B cell (primary cell): ENCODE results near the gene VSIG10. TPM values are rescaled to one million over a fixed set of nuclear protein-coding genes. Genes with fewer than 3 reads are reported as not detected.

Experiments
- polyA plus RNA-seq: library from polyadenylated mRNA; depleted of rRNA; stranded (reverse); fragments of >200 nt; gene quantifications from 2 replicates; pipeline ENCODE4 v1.2.3, GENCODE V29; 2012
- small RNA-seq: library from RNA; depleted of rRNA; stranded (forward); fragments of <200 nt; gene quantifications from one replicate; pipeline ENCODE3, GENCODE V24; 2012; ENCODE audit warnings: low replicate concordance, low read depth; ENCODE audit not compliant: insufficient read length
- total RNA-seq, 2 donors: library from RNA; stranded (reverse); fragments of 120-200 nt in 1 of 2; gene quantifications; 1 replicate in 1 of 2; 2 replicates in 1 of 2; pipeline versions ENCODE4 v1.2.3 to v1.2.4, GENCODE V29; 2013 to 2022

VSIG10 gene
- total and polyA plus RNA-seq, 2 donors (not counting 1 experiment from before 2014, with no cell fraction given): 0.34 to 2.6 TPM

Small RNA genes within 50 kb of the gene (small RNA-seq; reads per million reads assigned to genes)
- not detected for gene AC131159.1

Other genes starting within 250 kb of the VSIG10 start
- gene KSR2, start 135.0 kb downstream of the VSIG10 start, total RNA-seq: not detected in 2 replicates
- gene KSR2, start 135.0 kb downstream of the VSIG10 start, polyA plus RNA-seq: not detected in 2 replicates
- 15.0 and 22.7 TPM in 2 replicates for gene RFC5, start 87.3 kb downstream of the VSIG10 start, total RNA-seq
- gene RFC5, start 87.3 kb downstream of the VSIG10 start, polyA plus RNA-seq: 20.0 and 23.2 TPM in 2 replicates
- gene WSB2, start 42.8 kb downstream of the VSIG10 start, total RNA-seq: 21.4 and 26.8 TPM in 2 replicates
- 11.7 and 12.3 TPM in 2 replicates for gene WSB2, start 42.8 kb downstream of the VSIG10 start, polyA plus RNA-seq
- gene PEBP1, start 32.1 kb upstream of the VSIG10 start, total RNA-seq: 94.0 and 106 TPM in 2 replicates
- 76.6 and 83.3 TPM in 2 replicates for gene PEBP1, start 32.1 kb upstream of the VSIG10 start, polyA plus RNA-seq